Activated T-cell treated with anti-CD3 and anti-CD28 coated beads for 4 hours (primary cell): ENCODE data around the gene PLXNC1.

Experiments used
- DNase-seq: peaks from one replicate; pipeline ENCODE4 v3.0.0-alpha.2; 2020

Gene PLXNC1

DNA sequence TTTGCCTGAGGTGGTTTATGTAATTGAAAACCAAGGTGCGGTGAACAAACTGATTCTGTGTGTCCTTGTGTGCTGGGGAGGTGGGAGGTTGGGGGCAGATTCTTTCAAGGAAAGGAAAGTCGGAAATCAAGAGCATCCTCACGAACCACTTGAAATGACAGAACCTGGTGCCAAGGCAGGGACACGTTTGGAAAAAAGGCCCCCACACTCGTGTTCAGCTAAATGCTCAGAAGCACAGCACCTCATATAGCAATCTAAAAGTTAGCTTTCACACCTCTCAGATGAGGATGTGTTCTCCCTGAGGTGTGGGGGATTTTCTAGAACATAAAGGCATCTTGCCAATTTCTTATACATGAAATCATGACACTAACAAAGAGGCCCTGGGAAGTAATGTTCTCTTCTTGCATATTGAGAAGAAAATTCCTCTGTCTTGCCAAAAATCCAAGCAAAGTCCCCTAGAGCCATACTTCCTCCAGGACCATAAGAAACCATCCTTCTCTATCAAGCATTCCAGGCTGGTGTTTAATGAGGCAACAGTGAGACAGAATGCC is 119.6 kb downstream of the PLXNC1 start:
- DNase-seq: no peak

DNA sequence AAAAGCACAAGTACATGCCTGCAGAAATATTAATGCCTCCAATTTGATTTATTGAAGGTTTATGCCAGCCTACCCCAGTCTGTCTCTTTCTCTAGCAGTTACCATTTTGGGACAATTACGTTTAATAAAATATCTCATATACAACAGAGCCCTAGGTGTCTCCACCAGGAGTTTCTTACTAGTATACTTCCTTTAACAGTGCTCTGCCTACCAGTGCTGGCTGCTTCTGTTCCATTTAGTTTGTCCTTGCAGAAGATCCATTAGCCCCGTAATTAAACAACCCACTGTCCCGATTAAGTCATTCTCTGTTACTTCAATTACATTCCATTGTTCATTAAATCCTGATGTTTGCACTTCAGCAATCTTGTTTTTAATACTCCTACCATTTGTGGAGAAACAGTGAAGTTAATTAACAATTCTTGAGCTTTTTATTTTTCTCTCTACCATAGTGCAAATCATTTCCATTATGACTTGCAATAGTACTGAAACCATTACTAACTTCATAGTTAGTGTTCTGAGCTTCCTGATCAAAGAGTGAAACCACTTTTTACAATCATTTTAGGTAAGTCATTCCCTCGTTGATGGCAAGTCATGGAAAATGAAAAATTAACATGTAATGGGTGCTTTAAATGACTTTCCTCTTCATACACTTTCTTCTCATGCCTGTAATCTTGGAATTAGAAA is 121.1 kb downstream of the PLXNC1 start:
- DNase-seq: no peak

DNA sequence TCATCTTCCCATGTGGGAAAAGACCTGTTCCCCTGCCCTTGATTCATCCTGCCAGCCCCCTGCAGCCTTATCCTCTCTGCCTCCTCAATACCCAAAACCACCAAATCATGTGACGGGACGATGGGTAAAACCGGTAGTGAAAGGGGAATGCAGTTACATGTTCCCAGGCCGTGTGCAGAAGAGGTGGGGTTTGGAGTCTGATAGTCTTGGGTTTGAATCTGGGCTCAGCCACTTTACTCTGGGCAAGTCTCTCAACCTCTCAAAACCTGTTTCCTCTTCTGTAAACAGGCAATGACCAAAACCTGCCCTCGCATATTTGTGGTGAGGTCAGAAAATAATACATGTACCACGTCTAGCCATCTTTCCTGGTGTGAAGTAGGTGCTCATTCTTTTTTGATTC is 123.0 kb downstream of the PLXNC1 start:
- DNase-seq: no peak

DNA sequence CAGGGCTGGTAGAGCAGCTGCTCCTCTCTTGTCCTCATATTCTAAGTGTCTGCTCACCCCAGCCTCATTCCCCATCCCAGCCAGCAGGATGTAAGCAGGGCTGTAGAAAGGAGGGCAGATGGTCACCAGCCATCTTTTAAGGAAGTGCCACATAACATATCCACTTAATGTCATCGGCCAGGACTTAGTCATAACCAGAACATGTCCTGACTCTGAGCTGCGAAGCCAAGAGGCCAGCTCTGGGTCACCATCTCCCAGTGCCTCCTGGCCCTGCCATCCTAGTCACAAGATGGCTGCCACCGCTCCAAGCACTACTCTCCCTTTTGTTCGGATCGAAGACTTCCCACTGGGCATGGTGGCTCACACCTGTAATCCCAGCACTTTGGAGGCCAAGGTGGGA is 123.9 kb downstream of the PLXNC1 start:
- DNase-seq: no peak

DNA sequence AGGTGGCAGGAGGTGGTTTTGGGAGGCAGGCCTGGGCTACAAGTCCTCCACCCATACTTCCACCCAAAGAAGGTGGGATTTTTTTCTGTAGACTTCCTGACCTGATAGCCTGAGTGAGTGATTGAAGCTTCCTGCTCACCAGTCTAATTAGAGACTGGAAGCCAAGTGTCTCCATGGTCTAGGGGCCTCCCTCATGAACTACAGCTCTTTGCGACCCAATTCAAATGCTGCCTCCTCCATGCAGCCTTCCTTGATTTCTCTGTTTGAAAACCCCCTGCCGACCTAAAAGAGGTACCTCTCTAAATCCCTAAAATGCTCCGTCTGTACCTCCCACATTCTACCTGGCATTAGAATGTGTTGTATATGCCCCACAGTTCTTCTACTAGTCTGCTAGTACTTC is 124.9 kb downstream of the PLXNC1 start:
- DNase-seq: no peak

DNA sequence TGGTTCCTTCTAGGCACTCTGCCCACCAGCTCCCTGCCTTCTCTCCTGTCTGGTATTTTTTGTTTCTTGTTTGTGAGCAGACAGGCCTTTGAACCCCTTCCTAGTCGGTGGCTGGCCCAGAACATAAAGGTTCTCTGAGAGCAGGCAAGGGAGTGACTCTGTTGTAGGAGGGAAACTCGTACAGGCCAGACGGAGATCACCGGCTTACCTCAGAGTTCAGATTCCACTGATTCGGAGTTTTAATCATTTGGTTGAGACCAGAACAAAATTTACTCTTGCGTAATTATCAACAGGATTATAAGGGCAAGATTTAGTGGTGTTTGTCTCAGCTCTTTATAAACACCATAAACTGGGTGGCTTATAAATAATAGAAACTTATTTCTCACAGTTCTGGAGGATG is 128.3 kb downstream of the PLXNC1 start:
- DNase-seq: no peak

DNA sequence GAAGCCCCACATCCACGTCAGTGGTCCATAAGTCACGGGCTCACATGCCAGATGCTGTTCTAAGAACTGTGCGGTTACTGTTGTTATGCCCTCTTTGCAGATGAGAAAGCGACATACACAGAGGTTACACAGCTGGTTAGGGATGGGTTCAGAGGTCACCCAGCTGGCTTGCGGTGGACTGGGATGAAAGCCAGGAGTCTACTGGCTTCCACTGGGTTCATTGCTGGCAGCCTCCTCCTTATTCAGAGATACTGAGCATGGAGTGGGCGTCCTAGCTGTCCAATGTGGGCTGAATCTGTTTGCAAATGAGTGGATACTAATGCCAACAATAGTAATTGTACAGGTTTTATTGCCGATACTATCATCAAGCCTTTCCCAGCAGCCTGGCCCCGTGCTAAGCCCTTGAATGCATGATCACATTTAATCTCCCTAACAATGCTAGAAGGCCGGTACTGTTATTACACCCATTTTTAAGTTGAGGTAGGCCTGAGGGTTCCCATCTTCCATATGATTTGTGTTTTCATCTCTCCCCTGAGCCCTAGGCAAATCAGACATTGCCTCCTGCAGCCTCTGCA is 129.1 kb downstream of the PLXNC1 start:
- no peak for DNase-seq

DNA sequence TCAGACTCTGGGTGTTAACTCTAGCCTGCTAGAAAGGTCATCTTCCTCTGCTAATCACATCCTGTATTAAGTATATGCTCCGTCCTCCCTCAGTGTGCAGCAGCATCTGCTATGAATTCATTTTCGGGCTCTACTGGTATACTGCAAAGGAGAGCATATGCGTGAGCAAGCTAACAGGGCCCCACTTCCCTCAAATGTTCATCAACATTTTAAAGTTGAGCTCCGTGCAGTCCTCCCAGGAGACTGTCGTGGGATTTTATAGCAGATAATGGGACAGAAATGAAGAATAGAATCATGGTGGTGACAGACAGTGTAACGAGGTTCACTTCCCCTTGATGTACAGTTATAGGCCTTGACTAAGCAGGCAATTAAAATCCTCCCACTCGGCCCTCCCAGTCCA is 131.7 kb downstream of the PLXNC1 start:
- no peak for DNase-seq

DNA sequence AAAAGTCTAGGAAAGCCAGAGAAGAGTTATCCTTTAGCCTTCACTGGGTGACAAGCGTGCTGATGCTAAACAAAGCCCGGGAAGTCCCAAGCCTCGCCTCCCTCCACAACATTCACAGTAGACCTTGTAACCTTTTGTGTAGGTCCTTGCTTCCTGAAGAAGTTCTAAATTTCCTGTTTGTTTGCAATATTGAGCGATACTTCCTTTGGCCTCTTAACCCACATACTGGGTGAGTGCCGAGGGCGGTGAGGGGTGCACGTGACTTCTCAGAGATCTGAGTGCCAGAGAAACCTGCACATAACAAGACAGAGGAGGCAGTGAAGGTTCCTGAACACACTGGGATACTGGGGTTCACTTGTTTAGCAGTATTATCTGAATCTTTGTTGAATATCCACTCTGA is 134.3 kb downstream of the PLXNC1 start:
- no peak for DNase-seq

DNA sequence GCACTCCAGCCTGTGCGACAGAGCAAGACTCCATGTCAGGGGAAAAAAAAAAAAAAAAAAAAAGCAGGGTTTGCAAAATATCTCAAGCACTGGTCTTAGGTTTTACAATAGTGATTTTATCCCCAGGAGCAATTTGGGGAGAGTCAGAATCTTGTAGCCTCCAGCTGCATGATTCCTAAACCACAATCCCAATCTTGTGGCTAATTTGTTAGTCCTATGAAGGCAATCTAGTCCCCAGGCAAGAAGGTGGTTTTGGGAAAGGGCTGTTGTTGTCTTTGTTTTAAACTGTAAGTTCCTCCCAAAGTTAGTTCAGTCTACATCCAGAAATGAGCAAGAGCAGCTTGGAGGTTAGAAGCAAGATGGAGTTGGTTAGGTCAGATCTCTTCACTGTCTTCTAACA is 135.7 kb downstream of the PLXNC1 start:
- no peak for DNase-seq

DNA sequence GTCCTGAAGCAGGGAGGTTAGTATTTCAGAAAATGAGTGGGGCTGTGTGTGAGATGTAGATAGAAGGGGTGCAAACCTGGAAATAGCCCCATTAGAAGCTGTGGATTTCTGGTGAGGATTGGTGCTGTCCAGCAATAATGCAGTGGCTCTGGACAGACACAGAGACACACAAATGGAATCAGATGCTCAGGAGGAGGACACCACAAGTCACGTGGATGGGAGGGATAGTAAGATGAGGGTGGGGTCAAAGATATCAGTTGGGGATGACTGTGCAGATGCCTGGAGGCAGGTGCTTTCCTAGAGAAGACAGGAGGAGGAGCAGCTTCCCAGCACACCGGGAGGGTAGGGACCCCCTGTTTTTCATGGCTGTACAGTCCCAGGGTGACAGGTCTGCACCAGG is 136.5 kb downstream of the PLXNC1 start:
- no peak for DNase-seq

DNA sequence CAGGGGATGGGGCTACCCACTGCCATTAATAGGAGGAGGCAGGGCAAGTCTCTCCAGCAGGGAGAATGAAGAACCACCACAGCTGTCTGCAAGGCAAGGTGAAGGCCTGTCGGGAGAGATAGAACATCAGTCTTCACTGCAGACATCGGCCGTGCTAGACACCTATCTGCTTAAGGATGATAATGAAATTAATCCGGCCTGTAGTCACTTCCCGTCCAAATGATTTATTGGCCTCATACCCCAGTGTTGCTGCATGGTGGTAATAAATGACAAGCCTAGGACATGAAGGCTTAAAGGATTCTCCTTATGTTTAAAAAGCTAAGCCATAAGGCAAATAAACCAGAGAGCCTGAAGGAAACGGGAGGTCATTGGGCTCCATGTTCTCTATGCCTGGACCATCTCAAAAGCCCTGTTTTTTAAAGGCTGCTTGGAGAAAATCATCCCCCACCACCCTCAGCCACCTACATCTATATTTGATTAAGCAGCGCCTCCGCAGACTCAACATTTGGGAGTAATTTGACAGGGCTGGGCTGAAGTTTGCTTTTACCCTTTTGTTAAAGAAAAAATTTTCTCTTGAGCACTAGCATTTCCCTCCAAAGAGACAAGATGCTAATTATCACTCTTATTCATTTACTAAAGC is 137.7 kb downstream of the PLXNC1 start:
- no peak for DNase-seq

DNA sequence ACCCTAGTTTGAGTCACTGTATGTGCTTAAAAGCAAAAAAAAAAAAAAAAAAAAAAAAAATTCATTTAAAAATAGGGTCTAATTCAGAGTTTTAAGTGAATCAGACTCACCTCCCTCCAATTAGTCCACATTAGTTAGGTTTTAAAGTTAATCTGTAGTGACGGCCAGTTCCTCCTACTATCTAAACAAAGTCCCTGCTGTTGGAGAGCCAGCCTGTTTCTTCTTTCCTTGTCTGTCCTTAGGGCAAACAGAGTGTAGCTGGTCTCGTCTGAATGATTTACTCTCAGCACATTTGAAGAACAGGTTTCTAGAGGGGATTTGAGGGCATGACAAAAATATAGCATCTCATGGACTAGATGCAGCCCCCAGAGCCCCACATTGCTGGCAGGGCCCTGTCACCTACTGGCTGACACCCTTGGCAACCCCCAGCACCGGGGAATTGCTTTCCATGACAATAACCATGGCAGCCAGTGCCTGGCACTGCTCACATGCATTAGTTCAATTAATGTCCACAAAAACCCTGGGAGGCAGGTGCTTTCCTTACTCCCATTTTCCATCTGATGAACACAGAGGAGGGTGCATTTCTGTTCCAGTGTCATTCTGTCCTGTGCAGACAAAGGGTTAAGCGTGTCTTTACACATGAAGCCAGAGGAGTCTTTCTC is 138.3 kb downstream of the PLXNC1 start:
- DNase-seq: no peak

DNA sequence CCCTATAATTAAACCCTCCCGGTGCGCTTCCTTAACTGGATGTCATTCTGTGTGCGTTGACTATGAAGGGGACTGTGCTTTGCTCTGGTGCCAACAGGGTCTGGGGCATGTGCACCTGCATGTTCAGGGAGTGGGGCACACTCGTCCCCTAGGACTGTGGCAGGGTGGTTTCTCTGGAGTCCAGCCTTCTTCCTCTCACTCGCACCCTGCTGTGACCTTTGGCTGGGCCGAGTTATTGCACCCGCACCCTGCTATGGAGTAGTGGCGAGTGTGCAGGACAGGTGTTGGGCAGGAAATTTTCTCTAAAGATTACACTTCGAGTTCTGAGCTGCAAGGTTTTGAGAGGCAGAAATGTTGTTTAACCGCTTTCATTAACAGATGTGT is 138.9 kb downstream of the PLXNC1 start:
- no peak for DNase-seq

DNA sequence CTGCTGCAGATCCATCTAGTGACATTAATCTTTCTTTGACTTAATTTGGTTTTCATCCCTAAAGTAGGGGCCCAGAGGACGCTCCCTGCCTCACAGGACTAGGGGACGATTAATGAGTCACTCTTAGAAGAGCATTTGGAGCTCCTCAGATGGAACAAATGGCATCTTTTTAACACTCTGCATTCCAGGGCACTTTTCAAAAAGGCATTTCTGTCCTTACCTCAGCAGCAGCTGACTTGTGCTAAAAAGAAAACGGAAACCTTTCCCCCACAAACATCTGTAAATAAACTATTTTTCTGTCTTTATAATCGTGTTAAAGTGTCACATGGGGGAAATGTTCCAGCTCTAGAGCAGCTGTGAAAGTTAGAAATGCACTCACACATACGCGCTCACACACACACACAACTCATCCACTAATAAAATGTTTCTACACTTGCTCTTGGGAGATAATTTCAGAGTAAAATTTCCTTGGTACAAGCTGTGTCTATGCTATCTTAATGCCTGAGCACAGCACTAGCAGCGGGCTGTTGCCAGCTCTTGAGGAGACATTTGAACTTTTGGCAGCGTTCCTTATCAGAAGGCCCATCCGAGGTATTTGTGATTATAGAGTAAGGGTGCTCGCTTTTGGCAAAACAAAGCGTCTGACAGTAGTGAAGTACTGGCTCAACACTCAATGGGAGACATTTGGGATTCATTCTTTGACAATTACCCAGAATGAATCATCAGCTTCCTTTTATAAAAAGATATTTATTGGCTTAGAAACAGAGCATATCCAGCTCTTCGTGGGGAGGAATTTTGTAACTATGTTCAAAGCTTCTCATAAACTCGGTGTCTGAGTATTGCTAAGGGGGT is 141.3 kb downstream of the PLXNC1 start:
- no peak for DNase-seq

DNA sequence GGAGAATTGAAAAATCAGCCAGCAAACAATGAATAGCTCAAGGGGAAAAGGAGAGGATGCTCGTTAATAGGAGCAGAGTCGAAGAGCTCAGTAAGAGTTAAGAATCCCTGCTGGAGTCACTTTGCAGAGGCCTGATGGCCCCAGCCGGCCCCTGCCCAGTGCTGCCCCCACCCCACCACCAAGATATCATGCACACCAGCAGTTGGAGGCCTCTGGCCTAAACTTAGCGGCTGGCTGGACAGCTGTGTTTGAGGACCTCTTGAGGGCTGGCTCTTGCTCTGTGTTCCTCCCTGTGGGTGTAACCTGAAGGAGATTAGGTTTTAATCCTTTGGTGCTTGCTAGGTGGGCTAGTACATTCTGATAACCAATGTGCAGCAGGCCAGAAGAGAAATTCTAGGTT is 142.0 kb downstream of the PLXNC1 start:
- no peak for DNase-seq

DNA sequence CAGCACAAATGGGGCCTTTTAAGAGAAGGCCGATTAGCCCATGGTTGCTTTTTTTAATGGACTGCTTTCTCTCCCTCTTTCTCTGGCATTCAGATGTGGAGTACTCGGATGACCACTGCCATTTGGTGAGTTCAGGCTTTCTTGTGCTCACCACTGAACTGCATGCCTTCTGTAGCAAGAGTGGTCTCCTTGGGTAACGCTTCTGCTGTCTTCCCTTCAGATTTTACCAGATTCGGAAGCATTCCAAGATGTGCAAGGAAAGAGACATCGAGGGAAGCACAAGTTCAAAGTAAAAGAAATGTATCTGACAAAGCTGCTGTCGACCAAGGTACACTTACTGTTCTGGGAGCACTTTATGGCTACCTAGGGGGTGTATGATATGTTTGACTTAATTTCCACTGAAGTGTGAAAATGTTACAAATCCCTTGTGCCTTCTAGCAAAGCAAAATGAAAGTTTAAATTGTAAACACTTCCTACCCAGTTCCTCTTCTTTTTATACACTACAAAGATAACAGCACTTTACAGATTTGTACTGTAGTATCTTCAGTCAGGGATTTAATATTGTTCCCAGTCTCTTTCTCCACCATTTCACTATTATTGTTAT is 148.8 kb downstream of the PLXNC1 start:
- no peak for DNase-seq

DNA sequence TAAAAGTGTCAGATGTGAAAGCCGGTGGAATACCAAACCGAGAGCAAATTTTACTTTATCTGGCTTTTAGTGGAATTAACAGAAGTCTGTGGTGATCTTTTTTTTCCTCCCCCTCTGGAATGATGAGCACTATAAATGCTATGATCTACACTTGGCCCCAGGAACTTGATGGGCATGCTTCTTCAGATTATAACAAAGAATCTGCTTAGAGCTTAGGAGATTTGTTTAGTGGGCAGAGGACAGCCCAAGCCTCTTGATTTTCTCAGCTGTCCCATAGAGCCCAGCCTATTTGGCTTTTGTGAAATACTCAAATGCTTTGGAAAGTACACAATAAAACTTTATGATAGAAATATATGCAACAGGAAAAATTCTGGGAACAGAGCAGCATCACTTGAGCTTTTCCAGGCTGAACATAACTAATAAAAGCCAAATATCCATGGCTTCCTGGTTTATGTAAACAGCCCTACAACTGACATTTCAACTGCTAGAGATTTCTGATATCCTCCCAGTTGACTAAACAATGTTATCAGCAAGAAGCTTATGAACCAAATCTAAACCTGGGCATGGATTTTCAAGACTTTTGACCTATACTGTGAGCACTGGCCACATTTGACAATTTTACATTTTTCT is 149.6 kb downstream of the PLXNC1 start:
- DNase-seq: no peak

DNA sequence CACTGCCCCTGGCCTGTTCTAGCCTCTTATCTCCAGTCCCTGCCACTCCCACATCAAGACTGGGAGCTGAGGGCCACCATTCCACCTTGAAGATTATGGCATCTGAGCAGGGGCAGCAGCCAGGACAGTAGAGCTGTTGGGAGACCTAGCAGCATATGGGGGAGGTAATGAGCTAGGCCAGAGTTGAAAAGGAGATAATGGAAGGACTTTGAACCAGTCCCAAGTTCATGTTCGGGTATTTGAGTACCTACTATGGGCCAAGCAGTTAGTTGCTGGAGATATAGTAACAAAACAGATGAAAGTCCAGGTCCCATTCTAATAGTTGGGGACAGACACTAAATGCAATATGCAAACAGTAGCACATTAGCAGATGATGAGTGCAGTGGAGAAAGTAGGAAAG is 151.5 kb downstream of the PLXNC1 start:
- DNase-seq: no peak

DNA sequence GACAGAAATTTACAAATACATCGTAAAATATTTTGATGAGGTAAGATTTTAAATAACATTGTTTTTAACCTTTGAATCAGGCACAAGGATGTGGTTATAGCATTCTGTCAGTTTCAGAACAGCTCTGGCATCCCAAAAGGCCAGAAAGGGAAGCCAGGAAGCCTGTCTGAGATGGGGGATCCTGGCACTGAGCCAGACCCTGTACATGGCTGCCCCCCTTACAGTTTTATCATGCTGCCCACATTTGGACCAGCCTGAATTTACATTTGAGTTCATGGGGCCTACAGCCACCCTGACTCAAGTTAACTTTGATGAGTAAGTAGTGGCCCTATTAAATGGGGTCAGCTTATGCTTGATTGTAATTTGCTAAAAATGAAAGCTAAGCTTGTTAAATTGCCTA is 155.6 kb downstream of the PLXNC1 start:
- no peak for DNase-seq

DNA sequence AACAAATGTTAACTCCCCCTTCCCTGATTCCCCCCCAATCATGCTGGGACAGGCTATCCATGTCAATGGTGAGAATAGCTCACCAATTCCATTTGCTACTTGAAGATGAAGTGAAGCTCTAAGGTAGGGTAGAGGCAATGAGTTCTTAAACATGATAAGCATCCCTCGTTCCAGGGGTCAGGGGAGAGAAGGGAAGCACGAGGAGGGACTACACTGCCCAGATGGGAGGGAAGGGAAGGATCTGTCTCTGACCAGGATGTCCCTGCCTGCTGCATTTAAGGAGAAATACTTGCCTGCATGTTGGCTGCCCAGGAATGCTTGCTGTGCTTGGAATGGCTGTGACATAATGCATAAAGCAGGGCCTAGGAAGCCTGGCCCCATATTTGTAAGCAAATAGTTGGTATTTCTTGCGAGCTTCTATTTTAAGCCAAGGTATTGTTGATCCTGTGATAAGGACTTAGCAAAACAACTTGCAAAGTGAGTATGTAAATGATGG is 156.2 kb downstream of the PLXNC1 start:
- DNase-seq: no peak
